ENCODE results near the gene SEC61A2. TPM values are rescaled to one million over a fixed set of nuclear protein-coding genes. Genes with fewer than 3 reads are reported as not detected.

Gene SEC61A2
- polyA plus RNA-seq, 1 experiment = 6.8 TPM

- ChIA-PET POLR2A (no interaction called here), CTCF (interaction anchor here (1.7 kb wide), 1 partner anchor 9 kb away, joined by 4 read pairs; no protein-coding TSS in a partner anchor)
- H3K36me3 ChIP-seq (ENCODE audit: control insufficient read depth, insufficient read depth, low read length) = peaks cover 4% of the 10 kb centered on the region
Observed at GRCh38 chr10:12189426-12189825, 59.9 kb downstream of the SEC61A2 start.

DNA sequence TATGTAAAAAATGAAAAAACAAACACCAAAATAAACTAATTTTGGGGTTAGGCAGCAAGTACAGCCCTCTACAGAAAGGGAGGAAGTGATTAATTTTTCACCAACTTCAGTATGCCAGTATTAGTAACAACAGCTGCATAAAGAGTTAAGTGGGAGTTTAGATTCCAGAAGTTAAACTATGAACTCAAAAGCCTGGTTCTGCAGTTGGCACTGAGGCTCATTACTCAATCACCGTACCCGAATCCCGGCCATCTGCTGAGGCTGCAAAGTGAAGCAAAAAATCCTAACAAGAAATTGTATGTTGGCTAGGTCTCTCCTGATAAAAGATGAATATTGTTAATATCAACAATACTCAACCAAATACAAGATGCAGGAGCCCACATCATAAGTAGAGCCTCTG is 62.2 kb downstream of the SEC61A2 start:
- no peak for TF ChIP-seq CTCF (IDR thresholded peaks at IDR 0.05; ENCODE audit: insufficient read depth, low read depth, low read length)
- H3K27me3 ChIP-seq (ENCODE audit: control insufficient read depth, insufficient read depth, low read length) = no peaks in the 10 kb centered on the region
- no peak for DNase-seq (ENCODE audit: low read depth)
- no peaks in the 10 kb centered on the region; the same call in none of the 2 replicates for H3K36me3 ChIP-seq (ENCODE audit: control insufficient read depth, insufficient read depth, low read length)
- ChIA-PET POLR2A (no interaction called here), CTCF (no interaction called here)
- H3K4me3 ChIP-seq (ENCODE audit: low read depth, low read length) = no peak overlapping the region

More at GRCh38 chr10:12189426-12189825, 59.9 kb downstream of the SEC61A2 start:
- no peaks in the 10 kb centered on the region for H3K27me3 ChIP-seq (ENCODE audit: control insufficient read depth, insufficient read depth, low read length)
- no peak overlapping the region for H3K4me3 ChIP-seq (ENCODE audit: low read depth, low read length)
- TF ChIP-seq CTCF (IDR thresholded peaks at IDR 0.05; ENCODE audit: insufficient read depth, low read depth, low read length) = no peak
- DNase-seq (ENCODE audit: low read depth) = no peak

DNA sequence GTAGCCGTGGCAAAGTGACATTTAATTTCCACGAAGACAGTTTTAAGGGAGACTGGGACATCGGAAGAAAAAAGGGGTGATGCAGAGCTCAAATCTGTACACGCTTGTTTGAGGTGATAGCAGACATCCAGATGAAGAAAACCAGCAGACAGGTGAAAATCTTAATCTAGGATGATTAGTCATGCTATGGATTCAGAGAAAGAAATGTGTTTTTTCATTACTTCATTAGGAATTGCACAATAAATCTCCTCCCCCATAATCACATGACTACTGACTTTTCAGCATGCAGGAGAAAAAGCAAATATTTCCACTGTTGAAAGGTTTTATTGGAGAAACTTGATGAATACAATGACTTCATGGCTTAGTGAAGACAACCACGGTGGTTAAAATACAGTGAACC is 63.7 kb downstream of the SEC61A2 start:
- TF ChIP-seq CTCF (IDR thresholded peaks at IDR 0.05; ENCODE audit: insufficient read depth, low read depth, low read length) = no peak
- H3K4me3 ChIP-seq (ENCODE audit: low read depth, low read length) = no peak overlapping the region
- POLR2A ChIA-PET = no interaction called here
- no peaks in the 10 kb centered on the region for H3K27me3 ChIP-seq (ENCODE audit: control insufficient read depth, insufficient read depth, low read length)
- peak; percentile 49 for DNase-seq (ENCODE audit: low read depth)
- CTCF ChIA-PET = interaction anchor here (1.3 kb wide), 1 partner anchor 21 kb away, joined by 4 read pairs; no protein-coding TSS in a partner anchor
- no peaks in the 10 kb centered on the region; the same call in none of the 2 replicates for H3K36me3 ChIP-seq (ENCODE audit: control insufficient read depth, insufficient read depth, low read length)

DNA sequence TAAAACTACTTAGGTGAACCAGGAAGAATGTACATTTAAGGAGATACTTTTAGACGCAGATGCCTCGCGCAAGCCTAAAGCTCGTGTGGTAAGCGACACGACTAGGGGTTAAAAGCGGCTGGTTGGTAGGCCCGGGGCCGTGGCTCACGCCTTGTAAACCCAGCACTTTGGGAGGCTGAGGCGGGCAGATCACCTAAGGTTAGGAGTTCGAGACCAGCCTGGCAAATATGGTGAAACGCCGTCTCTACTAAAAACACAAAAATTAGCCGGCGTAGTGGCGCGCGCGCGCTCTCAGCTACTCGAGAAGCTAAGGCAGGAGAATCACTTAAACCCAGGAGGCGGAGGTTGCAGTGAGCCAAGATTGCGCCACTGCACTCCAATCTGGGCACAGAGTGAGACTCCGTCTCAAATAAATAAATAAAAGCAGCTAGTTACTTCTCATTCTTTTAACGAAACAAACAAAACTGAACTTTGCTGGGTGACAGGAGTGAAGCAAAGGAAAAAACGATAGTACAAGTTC is 65.3 kb downstream of the SEC61A2 start:
- no peak for DNase-seq (ENCODE audit: low read depth)
- ChIA-PET POLR2A (interaction anchor here (0.6 kb wide), 1 partner anchor 153 kb away, joined by 5 read pairs; the partner anchor contains the start of gene UPF2), CTCF (interaction anchor here (0.9 to 3.4 kb wide), 3 partner anchors 9 to 462 kb away, joined by 3 to 15 read pairs (median 4); no protein-coding TSS in a partner anchor)
- Histone ChIP-seq H3K36me3 (ENCODE audit: control insufficient read depth, insufficient read depth, low read length) (no peaks in the 10 kb centered on the region; the same call in 1 of the 2 replicates), H3K4me3 (ENCODE audit: low read depth, low read length) (peak overlapping the region; percentile 79), H3K27me3 (ENCODE audit: control insufficient read depth, insufficient read depth, low read length) (no peaks in the 10 kb centered on the region)
- no peak for TF ChIP-seq CTCF (IDR thresholded peaks at IDR 0.05; ENCODE audit: insufficient read depth, low read depth, low read length)

- TF ChIP-seq CTCF (IDR thresholded peaks at IDR 0.05; ENCODE audit: insufficient read depth, low read depth, low read length) = no peak
- CTCF ChIA-PET = interaction anchor here (0.6 to 3.4 kb wide), 4 partner anchors 11 to 461 kb away, joined by 3 to 15 read pairs (median 6); no protein-coding TSS in a partner anchor
- no peak for DNase-seq (ENCODE audit: low read depth)
- Histone ChIP-seq H3K4me3 (ENCODE audit: low read depth, low read length) (peak overlapping the region; percentile 79), H3K36me3 (ENCODE audit: control insufficient read depth, insufficient read depth, low read length) (no peaks in the 10 kb centered on the region; the same call in 1 of the 2 replicates), H3K27me3 (ENCODE audit: control insufficient read depth, insufficient read depth, low read length) (no peaks in the 10 kb centered on the region)
- POLR2A ChIA-PET = interaction anchor here (0.6 kb wide), 1 partner anchor 153 kb away, joined by 5 read pairs; the partner anchor contains the start of gene UPF2
Observed at GRCh38 chr10:12195281-12195602, 65.8 kb downstream of the SEC61A2 start.
